ENCODE measurements around the gene AIG1.

The AIG1 gene

GRCh38 chr6:143286251-143286795, 225.6 kb downstream of the AIG1 start:
- no peak overlapping the region for H3K4me3 ChIP-seq (ENCODE audit: low read depth, low read length, poor library complexity, severe bottlenecking)
- no peak overlapping the region for H2AFZ ChIP-seq (ENCODE audit: low read length)
- no peaks in the 10 kb centered on the region for H3F3A ChIP-seq (ENCODE audit: insufficient read depth, low read length)
- no peak overlapping the region for H3K9ac ChIP-seq (ENCODE audit: low read length)
- no peaks in the 10 kb centered on the region for H3K4me1 ChIP-seq (ENCODE audit: insufficient read depth, low read length, severe bottlenecking)
- H3K27me3 ChIP-seq (ENCODE audit: insufficient read depth, low read length) = no peaks in the 10 kb centered on the region
- no peaks in the 10 kb centered on the region for H3K9me3 ChIP-seq (ENCODE audit: low read length)
- no peak for TF ChIP-seq EZH2 (IDR thresholded peaks at IDR 0.05; ENCODE audit: borderline replicate concordance, low read length)
- TF ChIP-seq CTCF (IDR thresholded peaks at IDR 0.05; ENCODE audit: low read length) = no peak
- H3K36me3 ChIP-seq (ENCODE audit: insufficient read depth, low read length) = no peaks in the 10 kb centered on the region
- no peak overlapping the region for H3K27ac ChIP-seq (ENCODE audit: low read depth, low read length, poor library complexity, severe bottlenecking)
- no peaks in the 10 kb centered on the region for H3K79me2 ChIP-seq (ENCODE audit: insufficient read depth, low read length)
- no peaks in the 10 kb centered on the region for H3K9me2 ChIP-seq (ENCODE audit: low read depth, low read length)
- no peak overlapping the region for H3K4me2 ChIP-seq (ENCODE audit: low read length)
- no peaks in the 10 kb centered on the region for H4K20me1 ChIP-seq (ENCODE audit: insufficient read depth, low read length)

- no peak for TF ChIP-seq CTCF (IDR thresholded peaks at IDR 0.05; ENCODE audit: low read length)
- Histone ChIP-seq H3K9ac (ENCODE audit: low read length) (no peak overlapping the region), H4K20me1 (ENCODE audit: insufficient read depth, low read length) (no peaks in the 10 kb centered on the region), H3K9me3 (ENCODE audit: low read length) (no peaks in the 10 kb centered on the region), H3K27me3 (ENCODE audit: insufficient read depth, low read length) (no peaks in the 10 kb centered on the region), H2AFZ (ENCODE audit: low read length) (no peak overlapping the region), H3K4me3 (ENCODE audit: low read depth, low read length, poor library complexity, severe bottlenecking) (no peak overlapping the region), H3K4me2 (ENCODE audit: low read length) (no peak overlapping the region), H3K27ac (ENCODE audit: low read depth, low read length, poor library complexity, severe bottlenecking) (no peak overlapping the region), H3F3A (ENCODE audit: insufficient read depth, low read length) (no peaks in the 10 kb centered on the region), H3K9me2 (ENCODE audit: low read depth, low read length) (no peaks in the 10 kb centered on the region), H3K4me1 (ENCODE audit: insufficient read depth, low read length, severe bottlenecking) (no peaks in the 10 kb centered on the region), H3K36me3 (ENCODE audit: insufficient read depth, low read length) (no peaks in the 10 kb centered on the region), H3K79me2 (ENCODE audit: insufficient read depth, low read length) (no peaks in the 10 kb centered on the region)
Measured at GRCh38 chr6:143288923-143289322, 228.2 kb downstream of the AIG1 start.

- no peak overlapping the region for H3K4me2 ChIP-seq (ENCODE audit: low read length)
- H4K20me1 ChIP-seq (ENCODE audit: insufficient read depth, low read length) = no peaks in the 10 kb centered on the region
- no peak overlapping the region for H2AFZ ChIP-seq (ENCODE audit: low read length)
- H3K36me3 ChIP-seq (ENCODE audit: insufficient read depth, low read length) = no peaks in the 10 kb centered on the region
- H3K9me3 ChIP-seq (ENCODE audit: low read length) = no peaks in the 10 kb centered on the region
- TF ChIP-seq EZH2 (IDR thresholded peaks at IDR 0.05; ENCODE audit: borderline replicate concordance, low read length) (no peak), CTCF (IDR thresholded peaks at IDR 0.05; ENCODE audit: low read length) (no peak)
- H3K9ac ChIP-seq (ENCODE audit: low read length) = no peak overlapping the region
- H3K9me2 ChIP-seq (ENCODE audit: low read depth, low read length) = no peaks in the 10 kb centered on the region
- no peaks in the 10 kb centered on the region for H3K79me2 ChIP-seq (ENCODE audit: insufficient read depth, low read length)
- no peak overlapping the region for H3K4me3 ChIP-seq (ENCODE audit: low read depth, low read length, poor library complexity, severe bottlenecking)
- H3K27ac ChIP-seq (ENCODE audit: low read depth, low read length, poor library complexity, severe bottlenecking) = no peak overlapping the region
- no peaks in the 10 kb centered on the region for H3K4me1 ChIP-seq (ENCODE audit: insufficient read depth, low read length, severe bottlenecking)
- H3F3A ChIP-seq (ENCODE audit: insufficient read depth, low read length) = no peaks in the 10 kb centered on the region
- H3K27me3 ChIP-seq (ENCODE audit: insufficient read depth, low read length) = no peaks in the 10 kb centered on the region
Measured at GRCh38 chr6:143290206-143290605, 229.5 kb downstream of the AIG1 start.

Data from OCI-LY1 (cell line).